ENCODE data around the gene CBR1. TPM values are rescaled to one million over a fixed set of nuclear protein-coding genes. Genes with fewer than 3 reads are reported as not detected.

Gene CBR1
- 57.6 TPM for polyA plus RNA-seq (ENCODE audit: insufficient read length)
- long read RNA-seq, donor 1, transcript CBR1-201 (3 exons, 1,293 nt) = major isoform, 54 of 98 reads
- long read RNA-seq, donor 1, partial matches to known transcripts = 43 of 98 reads
- long read RNA-seq, donor 1, other reads (novel, unspliced or antisense) = 0 of 98 reads
- long read RNA-seq, donor 2, transcript CBR1-201 (3 exons, 1,293 nt) = major isoform, 55 of 91 reads
- long read RNA-seq, donor 2, partial matches to known transcripts = 35 of 91 reads
- long read RNA-seq, donor 2, other reads (novel, unspliced or antisense) = 0 of 91 reads
- long read RNA-seq, donor 3, transcript CBR1-201 (3 exons, 1,293 nt) = major isoform, 44 of 57 reads
- long read RNA-seq, donor 3, partial matches to known transcripts = 13 of 57 reads
- long read RNA-seq, donor 3, other reads (novel, unspliced or antisense) = 0 of 57 reads
- long read RNA-seq, donor 4, transcript CBR1-201 (3 exons, 1,293 nt) = major isoform, 5 of 7 reads
- long read RNA-seq, donor 4, partial matches to known transcripts = 0 of 7 reads
- long read RNA-seq, donor 4, other reads (novel, unspliced or antisense) = 0 of 7 reads
- long read RNA-seq, donor 5, transcript CBR1-201 (3 exons, 1,293 nt) = major isoform, 90 of 123 reads
- long read RNA-seq, donor 5, partial matches to known transcripts = 32 of 123 reads
- long read RNA-seq, donor 5, other reads (novel, unspliced or antisense) = 0 of 123 reads
- long read RNA-seq, donor 6, transcript CBR1-201 (3 exons, 1,293 nt) = major isoform, 59 of 85 reads
- long read RNA-seq, donor 6, partial matches to known transcripts = 24 of 85 reads
- long read RNA-seq, donor 6, other reads (novel, unspliced or antisense) = 0 of 85 reads
- long read RNA-seq, donor 7, transcript CBR1-201 (3 exons, 1,293 nt) = major isoform, 63 of 95 reads
- long read RNA-seq, donor 7, partial matches to known transcripts = 32 of 95 reads
- long read RNA-seq, donor 7, other reads (novel, unspliced or antisense) = 0 of 95 reads
- long read RNA-seq, donor 8, transcript CBR1-201 (3 exons, 1,293 nt) = major isoform, 32 of 42 reads
- long read RNA-seq, donor 8, partial matches to known transcripts = 8 of 42 reads
- long read RNA-seq, donor 8, other reads (novel, unspliced or antisense) = 0 of 42 reads

GRCh38 chr21:36069713-36070583, at the start of gene CBR1:
TSS of gene CBR1 (plus strand) at chr21:36070024. CDS start at chr21:36070116, 92 bp downstream.
- DNase-seq = peak; percentile 68

GRCh38 chr21:36021251-36021837, 48.5 kb upstream of the CBR1 start:
- DNase-seq = no peak

- DNase-seq = no peak
These were observed 47.3 kb upstream of the CBR1 start for GRCh38 chr21:36022427-36023091.

GRCh38 chr21:36023092-36023480, 46.7 kb upstream of the CBR1 start:
- peak; percentile 43 for DNase-seq

GRCh38 chr21:36024782-36025181, 45.0 kb upstream of the CBR1 start:
- no peak for DNase-seq

- no peak for DNase-seq
These were observed 42.5 kb upstream of the CBR1 start for GRCh38 chr21:36027347-36027746.

GRCh38 chr21:36028127-36029069, 41.4 kb upstream of the CBR1 start:
- peak; percentile 60 for DNase-seq

GRCh38 chr21:36029309-36029708, 40.5 kb upstream of the CBR1 start:
- no peak for DNase-seq

- no peak for DNase-seq
These were observed 39.1 kb upstream of the CBR1 start for GRCh38 chr21:36030581-36031189.

- no peak for DNase-seq
These were observed 37.0 kb upstream of the CBR1 start for GRCh38 chr21:36032647-36033406.

GRCh38 chr21:36034211-36034913, 35.5 kb upstream of the CBR1 start:
- no peak for DNase-seq

GRCh38 chr21:36035381-36035791, 34.4 kb upstream of the CBR1 start:
- DNase-seq = no peak

- no peak for DNase-seq
These were observed 30.9 kb upstream of the CBR1 start for GRCh38 chr21:36038701-36039497.

GRCh38 chr21:36039861-36040260, 30.0 kb upstream of the CBR1 start:
- DNase-seq = no peak

GRCh38 chr21:36040389-36040788, 29.4 kb upstream of the CBR1 start:
- DNase-seq = no peak

GRCh38 chr21:36041910-36042309, 27.9 kb upstream of the CBR1 start:
- no peak for DNase-seq

GRCh38 chr21:36044056-36044455, 25.8 kb upstream of the CBR1 start:
- DNase-seq = no peak

All from left kidney (tissue), 8 donors.